ENCODE data around the gene TSPYL2. TPM values are rescaled to one million over a fixed set of nuclear protein-coding genes. Genes with fewer than 3 reads are reported as not detected.
A peak's percentile ranks its signal among the peaks of the same experiment; 100 is the strongest.

Gene TSPYL2
- total and polyA plus RNA-seq, 2 of the 8 experiments (the other 6 are each of a cell fraction or from before 2014, with no cell fraction given), result 13.4 to 13.7 TPM

GRCh38 chrX:53089224-53089842 is 7.2 kb downstream of the TSPYL2 start:
- ChIA-PET CTCF (ENCODE audit: partially characterized antibody) (interaction anchor here (1.1 to 2.1 kb wide), 6 partner anchors 11 to 92 kb away, joined by 3 to 7 read pairs (median 4); no protein-coding TSS in a partner anchor), POLR2A (ENCODE audit: partially characterized antibody) (interaction anchor here (1.1 to 1.6 kb wide), 3 partner anchors 11 to 93 kb away, joined by 3 to 5 read pairs (median 4); no protein-coding TSS in a partner anchor)
- Histone ChIP-seq H3K4me2 (ENCODE audit: insufficient read depth in 1 of 2, low read depth in 2 of 2, low read length in 2 of 2) (peak overlapping the region; percentile 67 to 82), H3K27me3 (replicated peaks in 1 of 4; ENCODE audit: control insufficient read depth in 3 of 4, extremely low read depth in 1 of 4, insufficient read depth in 3 of 4, low read length in 3 of 4) (no peaks in the 10 kb centered on the region), H3K4me3 (ENCODE audit: extremely low read depth in 1 of 4, insufficient read depth in 2 of 4, low read depth in 3 of 4, low read length in 4 of 4) (peak overlapping the region; percentile 62 to 74 (median 64); a peak in 7 of 8 replicates), H4K5ac (ENCODE audit: insufficient read length, low read depth, low read length) (no peak overlapping the region), H2BK120ac (replicated peaks; ENCODE audit: low read depth, low read length) (no peak overlapping the region), H3K36me3 (ENCODE audit: control insufficient read depth in 2 of 4, insufficient read depth in 4 of 4, low read length in 3 of 4) (peaks cover 4 to 25% (median 15%) of the 10 kb centered on the region in 4 experiments; a peak in 7 of 8 replicates), H2BK15ac (ENCODE audit: low read length) (no peak overlapping the region), H3K9me3 (ENCODE audit: insufficient read depth in 2 of 2, low read depth in 1 of 2, low read length in 1 of 2) (no peaks in the 10 kb centered on the region), H4K91ac (replicated peaks; ENCODE audit: insufficient read length, low read length) (no peak overlapping the region), H3K9ac (replicated peaks in 1 of 4; ENCODE audit: extremely low read depth in 1 of 4, low read depth in 3 of 4, low read length in 3 of 4) (peak overlapping the region in 1 of 4 experiments; percentile 67; a peak in 1 of 7 replicates), H3K18ac (ENCODE audit: extremely low read depth, low read length) (no peak overlapping the region), H2BK12ac (ENCODE audit: low read depth, low read length) (no peak overlapping the region), H3K27ac (ENCODE audit: low read depth, low read length) (no peak overlapping the region), H3K23ac (ENCODE audit: insufficient read length) (no peak overlapping the region), H2AFZ (ENCODE audit: low read length) (0 out of 2 replicates have a peak overlapping the region, but pooled peaks have one; percentile 31), H2BK5ac (ENCODE audit: low read depth, low read length) (no peak overlapping the region), H3K4ac (replicated peaks; ENCODE audit: insufficient read length, low read depth, low read length) (no peak overlapping the region), H3K23me2 (ENCODE audit: low read depth, low read length) (peaks cover 2% of the 10 kb centered on the region; the same call in 1 of the 2 replicates), H2BK20ac (ENCODE audit: low read length) (no peak overlapping the region), H3K79me2 (ENCODE audit: control insufficient read depth in 1 of 2, insufficient read depth in 2 of 2, low read length in 2 of 2) (no peaks in the 10 kb centered on the region), H3K79me1 (ENCODE audit: low read depth, low read length) (no peaks in the 10 kb centered on the region), H3K56ac (replicated peaks; ENCODE audit: insufficient read length, low read depth, low read length) (no peak overlapping the region), H3K14ac (ENCODE audit: insufficient read length) (no peak overlapping the region), H4K20me1 (replicated peaks in 1 of 2; ENCODE audit: control insufficient read depth in 1 of 2, insufficient read depth in 2 of 2, low read length in 2 of 2) (peaks cover 0 to under 1% of the 10 kb centered on the region in 2 experiments), H2AK5ac (ENCODE audit: low read depth, low read length) (no peak overlapping the region), H3K4me1 (replicated peaks in 1 of 4; ENCODE audit: control insufficient read depth in 3 of 4, insufficient read depth in 4 of 4, low read length in 3 of 4) (peaks cover 0 to 2% (median under 1%) of the 10 kb centered on the region in 4 experiments; a peak in 2 of 7 replicates), H4K8ac (ENCODE audit: extremely low read depth, insufficient read depth, low read length) (no peak overlapping the region)
- 10% methylated on average over 11 of the region's 11 CpGs; no CpG with 5 or more reads in 1 of the 2 experiments for WGBS, 2 experiments (ENCODE audit: extremely low coverage in 1 of 2, insufficient coverage in 1 of 2, insufficient read length in 1 of 2, insufficient replicate concordance in 2 of 2, low coverage in 1 of 2, low lambda C conversion rate in 2 of 2, missing lambda C conversion rate in 1 of 2)
- DNase-seq (ENCODE audit: low read depth in 1 of 2, low spot score in 2 of 2), result no peak
- TF ChIP-seq BCL11A (IDR thresholded peaks at IDR 0.05; ENCODE audit: low read depth in 2 of 2, low read length in 2 of 2) (no peak), EZH2 (IDR thresholded peaks at IDR 0.05; ENCODE audit: low read depth, low read length, severe bottlenecking) (no peak), CTCF (IDR thresholded peaks at IDR 0.05; ENCODE audit: control extremely low read depth in 1 of 3, insufficient read depth in 1 of 3, low read depth in 1 of 3, low read length in 3 of 3) (peak; percentile 27 to 63 (median 52)), RAD21 (IDR thresholded peaks at IDR 0.05 in 1 of 2, conservative IDR thresholded peaks at IDR 0.05 in 1 of 2; ENCODE audit: low read depth in 2 of 2, low read length in 2 of 2) (peak; percentile 44 to 45; a peak in 3 of 4 replicates)
- FAIRE-seq, result peak; percentile 98
